Activated T-cell treated with anti-CD3 and anti-CD28 coated beads, Interleukin-2, amount 50 U/mL, for 24 hours (primary cell): ENCODE data around the gene TMEM169.
"Not testable (repeated sequence)": the region's sequence is repeated elsewhere in the genome, so short reads cannot be mapped to it uniquely, and the experiment has no call there.

Experiments
- DNase-seq: peaks from one replicate; pipeline ENCODE4 v3.0.0-alpha.2; 2020
- H3K27ac Mint-ChIP-seq: 2 replicates; pipeline ENCODE4 v1.8.0; 2020; ENCODE audit warnings: mild to moderate bottlenecking, mixed read lengths
- H3K27me3 Mint-ChIP-seq: 2 replicates; pipeline ENCODE4 v1.8.0; 2020; ENCODE audit warnings: mixed read lengths
- H3K36me3 Mint-ChIP-seq: 2 replicates; pipeline ENCODE4 v1.8.0; 2020; ENCODE audit warnings: low read depth, mixed read lengths
- H3K4me1 Mint-ChIP-seq: 2 replicates; pipeline ENCODE4 v1.8.0; 2020; ENCODE audit warnings: low read depth, mixed read lengths
- H3K4me3 Mint-ChIP-seq: 2 replicates; pipeline ENCODE4 v1.8.0; 2020; ENCODE audit warnings: mild to moderate bottlenecking, moderate library complexity, mixed read lengths
- H3K9me3 Mint-ChIP-seq: 2 replicates; pipeline ENCODE4 v1.8.0; 2020; ENCODE audit warnings: mixed read lengths

TMEM169 gene

DNA sequence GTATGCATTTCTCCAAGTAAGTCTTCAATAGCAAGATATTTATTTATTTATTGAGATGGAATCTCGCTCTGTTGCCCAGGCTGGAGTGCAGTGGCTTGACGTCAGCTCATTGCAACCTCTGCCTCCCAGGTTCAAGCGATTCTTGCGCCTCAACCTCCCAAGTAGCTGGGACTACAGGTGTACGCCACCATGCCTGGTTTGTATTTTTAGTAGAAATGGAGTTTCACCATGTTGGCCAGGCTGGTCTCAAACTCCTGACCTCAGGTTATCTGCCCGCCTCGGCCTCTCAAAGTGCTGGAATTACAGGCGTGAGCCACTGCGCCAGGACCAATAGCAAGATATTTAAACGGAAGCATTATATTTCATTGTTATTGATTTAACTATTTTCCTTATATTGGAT, 1.7 kb upstream of the TMEM169 start:
- H3K27ac Mint-ChIP-seq, H3K9me3 Mint-ChIP-seq, H3K27me3 Mint-ChIP-seq, H3K4me3 Mint-ChIP-seq, DNase-seq: not testable (repeated sequence)
- Mint-ChIP-seq H3K4me1 (peaks cover 62% of the 10 kb centered on the region), H3K36me3 (peaks cover 19% of the 10 kb centered on the region)

GRCh38 chr2:216081012-216081411, 707 bp upstream of the TMEM169 start:
- Mint-ChIP-seq H3K27ac (peak overlapping the region; percentile 91), H3K27me3 (no peaks in the 10 kb centered on the region), H3K4me1 (peaks cover 58% of the 10 kb centered on the region), H3K36me3 (peaks cover 14% of the 10 kb centered on the region), H3K9me3 (no peaks in the 10 kb centered on the region), H3K4me3 (peak overlapping the region; percentile 94)
- no peak for DNase-seq

- Mint-ChIP-seq H3K4me3 (peak overlapping the region; percentile 94), H3K36me3 (peaks cover 12% of the 10 kb centered on the region), H3K9me3 (no peaks in the 10 kb centered on the region), H3K27ac (peak overlapping the region; percentile 91), H3K4me1 (peaks cover 64% of the 10 kb centered on the region), H3K27me3 (no peaks in the 10 kb centered on the region)
- DNase-seq, result no peak
Observed at GRCh38 chr2:216082117-216082711, 495 bp downstream of the TMEM169 start.

DNA sequence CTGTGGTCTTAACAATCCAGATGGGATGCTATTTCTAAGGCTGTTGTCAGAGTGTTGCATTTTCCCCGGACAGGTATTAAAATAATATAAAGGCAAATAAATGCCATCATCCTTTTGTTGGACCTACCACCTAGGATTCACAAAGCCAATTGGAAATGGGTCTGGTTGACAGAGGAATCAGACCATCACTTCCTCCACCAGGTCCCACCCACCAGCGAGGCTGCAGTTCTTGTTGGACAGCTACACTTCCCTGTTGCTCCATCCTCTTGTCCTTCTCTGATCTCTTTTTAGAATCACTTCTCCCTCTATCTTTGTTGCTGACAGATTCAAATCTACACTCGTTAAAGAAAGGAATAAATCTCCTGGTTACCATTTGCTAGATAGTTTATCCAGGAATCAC, 1.1 kb downstream of the TMEM169 start:
- peaks cover 64% of the 10 kb centered on the region for H3K4me1 Mint-ChIP-seq
- H3K4me3 Mint-ChIP-seq, result peak overlapping the region; percentile 94
- H3K9me3 Mint-ChIP-seq, result no peaks in the 10 kb centered on the region
- DNase-seq, result no peak
- peak overlapping the region; percentile 91 for H3K27ac Mint-ChIP-seq
- peaks cover 12% of the 10 kb centered on the region for H3K36me3 Mint-ChIP-seq
- no peaks in the 10 kb centered on the region for H3K27me3 Mint-ChIP-seq

GRCh38 chr2:216083464-216084281, 2.0 kb downstream of the TMEM169 start:
- H3K9me3 Mint-ChIP-seq, result no peaks in the 10 kb centered on the region
- DNase-seq, result no peak
- H3K27ac Mint-ChIP-seq, result peak overlapping the region; percentile 88
- peaks cover 62% of the 10 kb centered on the region for H3K4me1 Mint-ChIP-seq
- H3K4me3 Mint-ChIP-seq, result no peak overlapping the region
- H3K27me3 Mint-ChIP-seq, result no peaks in the 10 kb centered on the region
- H3K36me3 Mint-ChIP-seq, result peaks cover 9% of the 10 kb centered on the region

GRCh38 chr2:216084547-216084946, 2.8 kb downstream of the TMEM169 start:
- Mint-ChIP-seq H3K4me1 (peaks cover 62% of the 10 kb centered on the region), H3K9me3 (no peaks in the 10 kb centered on the region), H3K27ac (peak overlapping the region; percentile 88), H3K4me3 (peak overlapping the region; percentile 26), H3K36me3 (peaks cover 9% of the 10 kb centered on the region), H3K27me3 (no peaks in the 10 kb centered on the region)
- DNase-seq, result no peak

GRCh38 chr2:216086207-216086893, 4.6 kb downstream of the TMEM169 start:
- H3K27ac Mint-ChIP-seq, result peak overlapping the region; percentile 39
- peaks cover 66% of the 10 kb centered on the region for H3K4me1 Mint-ChIP-seq
- H3K4me3 Mint-ChIP-seq, result no peak overlapping the region
- H3K36me3 Mint-ChIP-seq, result peaks cover 6% of the 10 kb centered on the region
- DNase-seq, result no peak
- H3K27me3 Mint-ChIP-seq, result no peaks in the 10 kb centered on the region
- H3K9me3 Mint-ChIP-seq, result no peaks in the 10 kb centered on the region

GRCh38 chr2:216090369-216090786, 8.7 kb downstream of the TMEM169 start:
- Mint-ChIP-seq H3K27ac (peak overlapping the region; percentile 82), H3K4me1 (peaks cover 31% of the 10 kb centered on the region), H3K9me3 (no peaks in the 10 kb centered on the region), H3K4me3 (no peak overlapping the region), H3K27me3 (no peaks in the 10 kb centered on the region), H3K36me3 (no peaks in the 10 kb centered on the region)
- DNase-seq, result no peak

- Mint-ChIP-seq H3K36me3 (no peaks in the 10 kb centered on the region), H3K4me1 (peaks cover 20% of the 10 kb centered on the region), H3K27me3 (no peaks in the 10 kb centered on the region), H3K4me3 (no peak overlapping the region), H3K27ac (no peak overlapping the region), H3K9me3 (no peaks in the 10 kb centered on the region)
- no peak for DNase-seq
Observed at GRCh38 chr2:216092646-216093045, 10.9 kb downstream of the TMEM169 start.

- DNase-seq, result no peak
- Mint-ChIP-seq H3K27ac (no peak overlapping the region), H3K9me3 (no peaks in the 10 kb centered on the region), H3K27me3 (no peaks in the 10 kb centered on the region), H3K36me3 (peaks cover under 1% of the 10 kb centered on the region), H3K4me1 (peaks cover 16% of the 10 kb centered on the region), H3K4me3 (no peak overlapping the region)
Observed at GRCh38 chr2:216094701-216095100, 13.0 kb downstream of the TMEM169 start.

DNA sequence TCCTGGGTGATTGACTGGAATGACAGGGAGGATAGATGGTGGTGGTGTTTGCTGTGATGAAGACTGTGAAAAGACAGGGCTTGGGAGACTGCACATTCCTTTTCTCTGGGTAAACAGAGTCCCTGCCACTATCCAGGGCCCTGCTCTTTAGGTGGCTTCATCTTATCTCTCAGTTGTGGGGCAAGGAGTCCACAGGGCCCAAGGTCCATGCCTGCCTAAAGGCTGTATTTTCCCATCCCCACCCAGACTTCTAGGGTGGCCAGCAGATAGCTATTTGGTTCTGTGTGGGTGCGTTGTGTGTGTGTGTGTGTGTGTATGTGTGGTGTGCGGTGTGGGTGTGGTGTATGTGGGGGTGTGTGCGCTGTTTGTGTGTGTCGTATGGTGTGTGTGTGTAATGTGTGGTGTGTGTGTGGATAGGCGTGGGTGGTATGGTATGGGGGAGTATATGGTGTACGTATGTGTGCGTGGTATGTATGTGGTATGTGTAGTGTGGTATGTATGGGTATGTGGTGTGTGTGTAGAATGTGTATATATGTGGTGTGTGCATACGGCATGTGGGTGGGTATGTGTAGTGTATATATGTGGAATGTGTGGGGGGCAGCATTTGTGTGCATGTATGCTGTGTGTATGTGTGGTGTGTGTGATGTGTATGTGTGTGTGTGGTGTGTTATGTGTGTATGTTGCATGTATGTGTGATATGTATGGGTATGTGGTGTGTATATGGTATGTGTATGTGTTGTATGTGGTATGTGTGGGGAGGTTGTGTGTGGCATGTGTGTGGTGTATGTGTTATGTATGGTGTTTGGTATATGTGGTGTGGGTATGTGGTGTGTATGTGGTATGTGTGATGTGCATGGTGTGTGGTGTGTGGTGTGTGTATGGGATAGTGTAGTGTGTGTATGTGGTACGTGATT, 17.0 kb downstream of the TMEM169 start:
- no peak for DNase-seq
- H3K4me3 Mint-ChIP-seq, result no peak overlapping the region
- H3K36me3 Mint-ChIP-seq, result peaks cover 6% of the 10 kb centered on the region
- H3K27me3 Mint-ChIP-seq, result no peaks in the 10 kb centered on the region
- no peak overlapping the region for H3K27ac Mint-ChIP-seq
- no peaks in the 10 kb centered on the region for H3K9me3 Mint-ChIP-seq
- no peaks in the 10 kb centered on the region for H3K4me1 Mint-ChIP-seq

DNA sequence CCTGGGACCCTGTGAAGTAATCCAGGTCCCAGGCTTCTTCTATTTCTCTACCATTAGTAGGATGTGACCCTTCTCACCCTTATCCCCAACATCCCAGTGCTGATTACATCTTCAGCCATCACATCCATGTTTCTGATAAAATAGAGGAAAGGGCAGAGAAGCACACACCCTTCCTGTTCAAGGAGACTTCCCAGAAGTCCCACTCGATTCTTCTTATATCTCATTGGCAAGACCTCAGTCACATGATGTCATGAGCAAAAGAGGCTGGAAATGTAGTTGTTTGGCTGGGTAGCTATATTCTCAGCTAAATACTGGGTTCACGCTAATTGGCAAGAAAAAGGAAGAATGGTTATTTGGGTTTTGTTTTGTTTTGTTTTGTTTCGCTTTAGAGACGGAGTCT, 19.4 kb downstream of the TMEM169 start:
- Mint-ChIP-seq H3K4me3 (no peak overlapping the region), H3K9me3 (no peaks in the 10 kb centered on the region), H3K36me3 (peaks cover 6% of the 10 kb centered on the region), H3K27me3 (no peaks in the 10 kb centered on the region), H3K4me1 (no peaks in the 10 kb centered on the region), H3K27ac (no peak overlapping the region)
- DNase-seq, result no peak

GRCh38 chr2:216103213-216103612, 21.5 kb downstream of the TMEM169 start:
- DNase-seq, result no peak
- Mint-ChIP-seq H3K9me3 (no peaks in the 10 kb centered on the region), H3K36me3 (peaks cover 6% of the 10 kb centered on the region), H3K4me3 (no peak overlapping the region), H3K4me1 (peaks cover 2% of the 10 kb centered on the region), H3K27me3 (no peaks in the 10 kb centered on the region), H3K27ac (no peak overlapping the region)

DNA sequence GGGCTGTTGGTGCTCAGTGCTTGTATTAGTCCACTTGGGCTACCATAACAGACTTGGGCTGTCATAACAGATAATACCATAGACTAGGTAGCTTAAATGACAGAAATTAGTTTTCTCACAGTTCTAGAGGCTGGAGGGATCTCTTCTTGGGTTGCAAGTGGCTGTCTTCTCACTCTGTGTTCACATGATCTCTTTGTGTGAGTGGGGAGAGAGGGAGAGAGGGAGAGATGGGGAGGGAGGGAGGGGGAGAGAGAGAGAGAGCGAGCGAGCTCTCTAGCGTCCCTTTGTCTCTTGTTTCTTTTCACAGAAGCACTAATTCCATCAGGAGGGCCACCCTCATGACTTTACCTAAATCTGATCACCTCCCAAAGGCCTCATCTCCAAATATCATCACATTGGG, 23.0 kb downstream of the TMEM169 start:
- no peaks in the 10 kb centered on the region for H3K27me3 Mint-ChIP-seq
- peaks cover 12% of the 10 kb centered on the region for H3K36me3 Mint-ChIP-seq
- no peak overlapping the region for H3K4me3 Mint-ChIP-seq
- no peak for DNase-seq
- H3K9me3 Mint-ChIP-seq, result no peaks in the 10 kb centered on the region
- no peak overlapping the region for H3K27ac Mint-ChIP-seq
- peaks cover 11% of the 10 kb centered on the region for H3K4me1 Mint-ChIP-seq
